HCT116 (cell line): ENCODE results near the gene DDX28. TPM values are rescaled to one million over a fixed set of nuclear protein-coding genes. Genes with fewer than 3 reads are reported as not detected.

Experiments
- ATAC-seq: fragments of 200-7000 bp; cut with Tn5 transposase; 2 replicates; pipeline ENCODE4 v1.9.1; 2020; ENCODE audit warnings: mild to moderate bottlenecking, moderate library complexity
- BruUV-seq: library from RNA; stranded (reverse); fragments of 400-500 nt; replicated peaks from 2 replicates; lab custom pipeline; 2021; lab: Mats Ljungman, UMichigan
- CTCF ChIA-PET: fragments of 300-600 bp; sonication (Branson Sonifier 250); formaldehyde crosslinking; loops from one replicate; lab custom pipeline; 2021; ENCODE audit warnings: antibody characterized with exemption; lab: Charles Lee
- POLR2A ChIA-PET: fragments of 300-600, 350-600 bp; sonication (Branson Sonifier 250); formaldehyde crosslinking; loops from one replicate; lab custom pipeline; 2021; ENCODE audit warnings: antibody characterized with exemption; lab: Charles Lee
- RAD21 ChIA-PET, 2 experiments: fragments of 300-600 bp; sonication (Branson Sonifier 250); formaldehyde crosslinking; loops; one replicate each; lab custom pipeline; 2023; ENCODE audit warnings: low total read pairs in 2 of 2; ENCODE audit not compliant: uncharacterized antibody in 2 of 2, unreplicated experiment in 2 of 2, low non-redundant PET in 1 of 2; lab: Charles Lee
- DNase-seq: peaks from one replicate; pipeline ENCODE4 v3.0.0-alpha.2; 2010; ENCODE audit warnings: low read depth, low spot score
- H2AFZ ChIP-seq: fragments of 200-600 bp; shearing (Covaris generic), sonication (generic); 2 replicates; pipeline ENCODE4 v1.6.1; 2017; ENCODE audit warnings: low read depth, mixed run types, mixed read lengths, antibody characterized with exemption, low read length; ENCODE audit not compliant: poor library complexity, severe bottlenecking
- H3K27ac ChIP-seq: 2 replicates; pipeline ENCODE4 v1.5.1; 2012; ENCODE audit warnings: low read depth, low read length
- H3K27me3 ChIP-seq: fragments of 200-600 bp; sonication (generic); 2 replicates; pipeline ENCODE4 v1.6.1; 2016; ENCODE audit warnings: mixed run types, low read length, mixed read lengths; ENCODE audit not compliant: insufficient read depth
- H3K36me3 ChIP-seq, 2 experiments: fragments of 200-500 bp in 1 of 2; fragments of 200-600 bp in 1 of 2; sonication (Bioruptor generic) in 1 of 2; sonication (generic) in 1 of 2; 2 replicates each; pipeline versions ENCODE4 v1.5.1 to v1.6.1; 2014 to 2016; ENCODE audit warnings: low read length in 2 of 2, inconsistent platforms in 1 of 2, mixed read lengths in 1 of 2, mixed run types in 1 of 2; ENCODE audit not compliant: insufficient read depth in 2 of 2, control insufficient read depth in 1 of 2
- H3K4me1 ChIP-seq, 2 experiments: fragments of 200-600 bp in 1 of 2; sonication (generic) in 1 of 2; 2 replicates each; pipeline versions ENCODE4 v1.5.1 to v1.6.1; 2012 to 2017; ENCODE audit warnings: low read length in 2 of 2, inconsistent platforms in 1 of 2, mild to moderate bottlenecking in 1 of 2, mixed read lengths in 1 of 2, mixed run types in 1 of 2, moderate library complexity in 1 of 2; ENCODE audit not compliant: insufficient read depth in 2 of 2, control insufficient read depth in 1 of 2
- H3K4me2 ChIP-seq: fragments of 200-600 bp; sonication (generic); 2 replicates; pipeline ENCODE4 v1.6.1; 2017; ENCODE audit warnings: mixed run types, low read length, mixed read lengths
- H3K4me3 ChIP-seq, 2 experiments: fragments of 200-600 bp in 1 of 2; sonication (generic) in 1 of 2; replicated peaks in 1 of 2; 2 replicates each; pipeline ENCODE4 v1.5.1; 2011 to 2016; ENCODE audit warnings: low read length in 2 of 2, control low read depth in 1 of 2, low read depth in 1 of 2, mild to moderate bottlenecking in 1 of 2, mixed read lengths in 1 of 2, mixed run types in 1 of 2
- H3K79me2 ChIP-seq: fragments of 200-600 bp; sonication (generic); 2 replicates; pipeline ENCODE4 v1.6.1; 2017; ENCODE audit warnings: mild to moderate bottlenecking, mixed run types, low read length, moderate library complexity, mixed read lengths; ENCODE audit not compliant: insufficient read depth
- H3K9ac ChIP-seq: fragments of 200-600 bp; sonication (generic); 2 replicates; pipeline ENCODE4 v1.6.1; 2016; ENCODE audit warnings: low read length, mixed read lengths
- H3K9me2 ChIP-seq: fragments of 200-600 bp; sonication (generic), shearing (Covaris generic); 2 replicates; pipeline ENCODE4 v1.6.1; 2017; ENCODE audit warnings: mixed run types, mild to moderate bottlenecking, moderate library complexity; ENCODE audit not compliant: insufficient read depth
- H3K9me3 ChIP-seq, 2 experiments: fragments of 200-500 bp in 1 of 2; fragments of 200-600 bp in 1 of 2; sonication (Bioruptor generic) in 1 of 2; sonication (generic) in 1 of 2; 2 replicates each; pipeline ENCODE4 v1.6.1; 2014 to 2017; ENCODE audit warnings: low read length in 2 of 2, mixed read lengths in 2 of 2, inconsistent platforms in 1 of 2, low read depth in 1 of 2, mild to moderate bottlenecking in 1 of 2, mixed run types in 1 of 2, moderate library complexity in 1 of 2; ENCODE audit not compliant: control insufficient read depth in 1 of 2, insufficient read depth in 1 of 2
- H4K20me1 ChIP-seq: fragments of 200-600 bp; sonication (generic), shearing (Covaris generic); 2 replicates; pipeline ENCODE4 v1.6.1; 2017; ENCODE audit warnings: mixed run types, mild to moderate bottlenecking, moderate library complexity; ENCODE audit not compliant: insufficient read depth
- ATF3 ChIP-seq: IDR thresholded peaks from 2 replicates; pipeline ENCODE4 v1.6.1; 2012
- CEBPB ChIP-seq: IDR thresholded peaks from 2 replicates; pipeline ENCODE4 v1.6.1; 2012; ENCODE audit warnings: low read depth
- CTCF ChIP-seq, 3 experiments: fragments of 200-600 bp in 1 of 3; sonication (generic) in 1 of 3; IDR thresholded peaks in 2 of 3; conservative IDR thresholded peaks in 1 of 3; 2 replicates each; pipeline ENCODE4 v1.5.1; 2012 to 2017; ENCODE audit warnings: low read depth in 2 of 3, low read length in 2 of 3, antibody characterized with exemption in 1 of 3, borderline replicate concordance in 1 of 3, control low read depth in 1 of 3, mild to moderate bottlenecking in 1 of 3, mixed read lengths in 1 of 3, mixed run types in 1 of 3, moderate library complexity in 1 of 3; ENCODE audit not compliant: insufficient read depth in 1 of 3
- EZH2 ChIP-seq: fragments of 200-600 bp; sonication (generic); IDR thresholded peaks from 2 replicates; pipeline ENCODE4 v1.6.1; 2017; ENCODE audit warnings: antibody characterized with exemption, mixed run types
- FOSL1 ChIP-seq: IDR thresholded peaks from 2 replicates; pipeline ENCODE4 v1.6.1; 2012; ENCODE audit warnings: low read depth
- JUND ChIP-seq: IDR thresholded peaks from 2 replicates; pipeline ENCODE4 v1.6.1; 2012
- POLR2A ChIP-seq: IDR thresholded peaks from 2 replicates; pipeline ENCODE4 v1.7.0; 2011; ENCODE audit warnings: borderline replicate concordance; ENCODE audit not compliant: insufficient read depth, insufficient read length; ENCODE audit errors: extremely low read depth
- POLR2AphosphoS5 ChIP-seq: IDR thresholded peaks from 2 replicates; pipeline ENCODE4 v1.6.1; 2011; ENCODE audit warnings: mild to moderate bottlenecking, low read depth, low read length, moderate library complexity
- REST ChIP-seq: IDR thresholded peaks from 2 replicates; pipeline ENCODE4 v1.6.1; 2012; ENCODE audit warnings: low read depth
- SP1 ChIP-seq: IDR thresholded peaks from 2 replicates; pipeline ENCODE4 v1.6.1; 2012; ENCODE audit warnings: low read depth
- SRF ChIP-seq: IDR thresholded peaks from 2 replicates; pipeline ENCODE4 v1.6.1; 2012; ENCODE audit warnings: low read depth
- TCF7L2 ChIP-seq: IDR thresholded peaks from 2 replicates; pipeline ENCODE4 v1.7.0; 2011; ENCODE audit warnings: borderline replicate concordance, inconsistent platforms; ENCODE audit not compliant: insufficient read depth, insufficient read length; ENCODE audit errors: extremely low read depth
- ZBTB33 ChIP-seq: IDR thresholded peaks from 2 replicates; pipeline ENCODE4 v1.6.1; 2011; ENCODE audit warnings: mild to moderate bottlenecking, low read length, moderate library complexity; ENCODE audit not compliant: insufficient replicate concordance; ENCODE audit errors: extremely low read depth
- ZFX ChIP-seq: fragments of 450-650 bp; IDR thresholded peaks from 2 replicates; pipeline ENCODE4 v1.6.1; 2017
- intact Hi-C: fragments of 100-400 bp; cut with micrococcal nuclease; formaldehyde crosslinking; loops from 2 replicates; pipeline ENCODE4 v1.10.0; 2022
- total RNA-seq: library from RNA; stranded (reverse); gene quantifications from one replicate; pipeline ENCODE4 v1.2.1, GENCODE V29; 2021; ENCODE audit not compliant: unreplicated experiment

Gene DDX28
- total RNA-seq, 1 experiment from 2014 or later, result 13.8 TPM

- Histone ChIP-seq H3K36me3 (peaks cover 14 to 27% of the 10 kb centered on the region in 2 experiments; a peak in 3 of 4 replicates), H3K4me3 (no peak overlapping the region), H3K4me1 (peaks cover 0 to 5% of the 10 kb centered on the region in 2 experiments; a peak in 1 of 4 replicates), H2AFZ (no peak overlapping the region), H3K9ac (no peak overlapping the region), H3K27ac (no peak overlapping the region), H3K27me3 (no peaks in the 10 kb centered on the region), H4K20me1 (no peaks in the 10 kb centered on the region), H3K9me2 (no peaks in the 10 kb centered on the region), H3K4me2 (no peak overlapping the region), H3K79me2 (no peaks in the 10 kb centered on the region), H3K9me3 (no peaks in the 10 kb centered on the region)
- no peak for TF ChIP-seq CTCF (IDR thresholded peaks at IDR 0.05 in 2 of 3, conservative IDR thresholded peaks at IDR 0.05 in 1 of 3; ENCODE audit: borderline replicate concordance in 1 of 3, insufficient read depth in 1 of 3, low read depth in 2 of 3, low read length in 2 of 3)
- no peak for TF ChIP-seq SP1
- TF ChIP-seq ATF3, result no peak
- TF ChIP-seq ZBTB33, result no peak
- no peak for TF ChIP-seq POLR2AphosphoS5
- no peak for TF ChIP-seq TCF7L2
- TF ChIP-seq FOSL1, result no peak
- no peak for TF ChIP-seq REST
- TF ChIP-seq EZH2, result no peak
- TF ChIP-seq SRF, result no peak
- no peak for TF ChIP-seq POLR2A
- TF ChIP-seq JUND, result no peak
- no peak for TF ChIP-seq CEBPB
- TF ChIP-seq ZFX, result no peak
- ChIA-PET RAD21 (no interaction called here), POLR2A (no interaction called here), CTCF (no interaction called here)
- BruUV-seq, result no TSS peak
- DNase-seq (no peak), ATAC-seq (no peak)
- intact Hi-C loops, result no loop called here
Observed at GRCh38 chr16:68068926-68069325, 45.9 kb upstream of the DDX28 start.
